WTC11 (cell line): ENCODE measurements around the gene ARHGEF19. TPM values are rescaled to one million over a fixed set of nuclear protein-coding genes. Genes with fewer than 3 reads are reported as not detected.
"Not testable (repeated sequence)": the region's sequence is repeated elsewhere in the genome, so short reads cannot be mapped to it uniquely, and the experiment has no call there.

ENCODE experiments used
- ATAC-seq: fragments of 200-7000 bp; cut with Tn5 transposase; 2 replicates; pipeline ENCODE4 v1.10.0; 2021; ENCODE audit warnings: mild to moderate bottlenecking, moderate library complexity
- CTCF ChIA-PET: fragments of 300-600 bp; sonication (Branson Sonifier 250); formaldehyde crosslinking; loops from one replicate; lab custom pipeline; 2021; ENCODE audit warnings: antibody characterized with exemption; lab: Charles Lee
- POLR2A ChIA-PET: fragments of 350-600 bp; sonication (Branson Sonifier 250); formaldehyde crosslinking; loops from one replicate; lab custom pipeline; 2021; ENCODE audit warnings: antibody characterized with exemption; lab: Charles Lee
- DNase-seq: peaks from one replicate; pipeline ENCODE4 v3.0.0; 2021; ENCODE audit warnings: low spot score
- H3K27ac Mint-ChIP-seq: 2 replicates; pipeline ENCODE4 v1.8.0; 2021; ENCODE audit warnings: mixed read lengths
- H3K27me3 Mint-ChIP-seq: 2 replicates; pipeline ENCODE4 v1.8.0; 2021; ENCODE audit warnings: low read depth, mild to moderate bottlenecking, moderate library complexity, mixed read lengths
- H3K36me3 Mint-ChIP-seq: 2 replicates; pipeline ENCODE4 v1.8.0; 2021; ENCODE audit warnings: mixed read lengths
- H3K4me1 Mint-ChIP-seq: 2 replicates; pipeline ENCODE4 v1.8.0; 2022; ENCODE audit warnings: mixed read lengths
- H3K4me3 Mint-ChIP-seq: 2 replicates; pipeline ENCODE4 v1.8.0; 2021; ENCODE audit warnings: mild to moderate bottlenecking, moderate library complexity, mixed read lengths
- H3K9me3 Mint-ChIP-seq: 2 replicates; pipeline ENCODE4 v1.8.0; 2021; ENCODE audit warnings: mixed read lengths
- ATF1 ChIP-seq: sonication (generic); formaldehyde crosslinking; IDR thresholded peaks from 2 replicates; pipeline ENCODE4 v1.8.1; 2023; ENCODE audit warnings: mild to moderate bottlenecking, moderate library complexity, missing genetic modification reagents
- ESRRA ChIP-seq: sonication (generic); formaldehyde crosslinking; IDR thresholded peaks from 2 replicates; pipeline ENCODE4 v1.8.1; 2022; ENCODE audit warnings: mild to moderate bottlenecking, missing genetic modification reagents, borderline replicate concordance
- GABPB1 ChIP-seq: sonication (generic); formaldehyde crosslinking; IDR thresholded peaks from 2 replicates; pipeline ENCODE4 v1.8.1; 2023; ENCODE audit warnings: mild to moderate bottlenecking, missing genetic modification reagents
- KAT7 ChIP-seq: sonication (generic); formaldehyde crosslinking; IDR thresholded peaks from 2 replicates; pipeline ENCODE4 v1.8.1; 2023; ENCODE audit warnings: missing genetic modification reagents, mild to moderate bottlenecking, borderline replicate concordance
- RELA ChIP-seq: sonication (generic); formaldehyde crosslinking; IDR thresholded peaks from 2 replicates; pipeline ENCODE4 v1.8.1; 2022; ENCODE audit warnings: missing genetic modification reagents, mild to moderate bottlenecking, borderline replicate concordance
- SOX15 ChIP-seq: fragments of 250-450 bp; sonication (Bioruptor Pico); IDR thresholded peaks from 2 replicates; pipeline ENCODE4 v1.9.0; 2021; ENCODE audit warnings: mild to moderate bottlenecking
- TP53 ChIP-seq: sonication (generic); formaldehyde crosslinking; IDR thresholded peaks from 2 replicates; pipeline ENCODE4 v1.8.1; 2023; ENCODE audit warnings: mild to moderate bottlenecking, missing genetic modification reagents
- ZNF138 ChIP-seq: sonication (generic); formaldehyde crosslinking; conservative IDR thresholded peaks from 2 replicates; pipeline ENCODE4 v1.8.1; 2022; ENCODE audit warnings: mild to moderate bottlenecking, moderate library complexity, missing genetic modification reagents
- total RNA-seq: library from RNA; stranded (reverse); gene quantifications from 3 replicates; pipeline ENCODE4 v1.2.3, GENCODE V29; 2021
- TF ChIP-seq, protein P1 (sequence below): sonication (generic); formaldehyde crosslinking; IDR thresholded peaks from 2 replicates; pipeline ENCODE4 v1.8.1; 2023; ENCODE audit warnings: mild to moderate bottlenecking, missing genetic modification reagents, borderline replicate concordance
- TF ChIP-seq, protein P2 (sequence below): sonication (generic); formaldehyde crosslinking; IDR thresholded peaks from 2 replicates; pipeline ENCODE4 v1.8.1; 2023; ENCODE audit warnings: mild to moderate bottlenecking, missing genetic modification reagents
- TF ChIP-seq, protein P3 (sequence below): sonication (generic); formaldehyde crosslinking; IDR thresholded peaks from 2 replicates; pipeline ENCODE4 v1.8.1; 2022; ENCODE audit warnings: mild to moderate bottlenecking, moderate library complexity, missing genetic modification reagents
- TF ChIP-seq, protein P4 (sequence below): fragments of 250-450 bp; sonication (Bioruptor Pico); IDR thresholded peaks from 2 replicates; pipeline ENCODE4 v1.8.0; 2021; ENCODE audit warnings: mild to moderate bottlenecking
- TF ChIP-seq, protein P5 (sequence below): sonication (generic); formaldehyde crosslinking; IDR thresholded peaks from 2 replicates; pipeline ENCODE4 v1.8.1; 2023; ENCODE audit warnings: mild to moderate bottlenecking, missing genetic modification reagents, moderate library complexity

Gene ARHGEF19
- total RNA-seq, 1 experiment from 2014 or later: 53.1 TPM

DNA sequence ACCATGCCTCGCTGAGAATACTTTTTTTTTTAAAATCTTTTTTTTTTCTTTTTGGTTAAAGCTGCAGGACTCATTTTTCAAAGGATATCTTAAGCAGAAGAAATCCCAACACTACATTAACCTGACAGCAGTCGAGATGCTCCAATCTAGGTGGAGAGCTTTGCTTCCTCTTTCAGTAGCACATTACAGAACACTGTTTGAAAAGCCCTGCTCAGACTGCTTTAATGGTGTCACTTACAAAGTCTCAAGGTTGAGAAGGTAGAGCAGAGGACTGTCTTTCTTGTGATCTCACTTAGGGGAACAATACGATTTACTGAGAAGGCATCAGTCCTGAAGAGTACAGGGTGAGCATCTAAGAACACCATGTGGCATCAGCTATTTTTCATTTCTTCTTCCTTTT lies 45.5 kb upstream of the ARHGEF19 start (continued):
- TF ChIP-seq ATF1 (CRISPR knock-in tag): no peak
- TF ChIP-seq SOX15: no peak
- TF ChIP-seq, protein P1, sequence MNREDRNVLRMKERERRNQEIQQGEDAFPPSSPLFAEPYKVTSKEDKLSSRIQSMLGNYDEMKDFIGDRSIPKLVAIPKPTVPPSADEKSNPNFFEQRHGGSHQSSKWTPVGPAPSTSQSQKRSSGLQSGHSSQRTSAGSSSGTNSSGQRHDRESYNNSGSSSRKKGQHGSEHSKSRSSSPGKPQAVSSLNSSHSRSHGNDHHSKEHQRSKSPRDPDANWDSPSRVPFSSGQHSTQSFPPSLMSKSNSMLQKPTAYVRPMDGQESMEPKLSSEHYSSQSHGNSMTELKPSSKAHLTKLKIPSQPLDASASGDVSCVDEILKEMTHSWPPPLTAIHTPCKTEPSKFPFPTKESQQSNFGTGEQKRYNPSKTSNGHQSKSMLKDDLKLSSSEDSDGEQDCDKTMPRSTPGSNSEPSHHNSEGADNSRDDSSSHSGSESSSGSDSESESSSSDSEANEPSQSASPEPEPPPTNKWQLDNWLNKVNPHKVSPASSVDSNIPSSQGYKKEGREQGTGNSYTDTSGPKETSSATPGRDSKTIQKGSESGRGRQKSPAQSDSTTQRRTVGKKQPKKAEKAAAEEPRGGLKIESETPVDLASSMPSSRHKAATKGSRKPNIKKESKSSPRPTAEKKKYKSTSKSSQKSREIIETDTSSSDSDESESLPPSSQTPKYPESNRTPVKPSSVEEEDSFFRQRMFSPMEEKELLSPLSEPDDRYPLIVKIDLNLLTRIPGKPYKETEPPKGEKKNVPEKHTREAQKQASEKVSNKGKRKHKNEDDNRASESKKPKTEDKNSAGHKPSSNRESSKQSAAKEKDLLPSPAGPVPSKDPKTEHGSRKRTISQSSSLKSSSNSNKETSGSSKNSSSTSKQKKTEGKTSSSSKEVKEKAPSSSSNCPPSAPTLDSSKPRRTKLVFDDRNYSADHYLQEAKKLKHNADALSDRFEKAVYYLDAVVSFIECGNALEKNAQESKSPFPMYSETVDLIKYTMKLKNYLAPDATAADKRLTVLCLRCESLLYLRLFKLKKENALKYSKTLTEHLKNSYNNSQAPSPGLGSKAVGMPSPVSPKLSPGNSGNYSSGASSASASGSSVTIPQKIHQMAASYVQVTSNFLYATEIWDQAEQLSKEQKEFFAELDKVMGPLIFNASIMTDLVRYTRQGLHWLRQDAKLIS (CRISPR knock-in tag): no peak
- no peak for TF ChIP-seq ESRRA
- TF ChIP-seq, all 79 proteins: peak for 0

DNA sequence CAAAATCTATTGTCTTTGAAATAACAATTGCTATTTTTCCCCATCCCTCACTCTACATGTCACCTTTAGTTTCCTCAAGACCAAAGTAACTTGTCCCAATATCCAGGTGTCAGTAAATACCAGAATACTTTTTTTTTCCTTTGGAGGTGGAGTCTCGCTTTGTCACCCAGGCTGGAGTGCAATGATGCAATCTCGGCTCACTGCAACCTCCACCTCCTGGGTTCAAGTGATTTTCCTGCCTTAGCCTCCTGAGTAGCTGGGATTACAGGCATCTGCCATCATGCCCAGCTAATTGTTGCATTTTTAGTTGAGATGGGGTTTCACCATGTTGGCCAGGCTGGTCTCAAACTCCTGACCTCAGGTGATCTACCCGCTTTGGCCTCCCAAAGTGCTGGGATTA lies 45.1 kb upstream of the ARHGEF19 start:
- H3K4me1 Mint-ChIP-seq, H3K27me3 Mint-ChIP-seq, DNase-seq, H3K27ac Mint-ChIP-seq, POLR2A ChIA-PET, H3K9me3 Mint-ChIP-seq, H3K4me3 Mint-ChIP-seq, ATAC-seq: not testable (repeated sequence)
- CTCF ChIA-PET: interaction anchor here (1.9 kb wide), 1 partner anchor 106 kb away, joined by 5 read pairs; no protein-coding TSS in a partner anchor
- peaks cover 11% of the 10 kb centered on the region for H3K36me3 Mint-ChIP-seq

DNA sequence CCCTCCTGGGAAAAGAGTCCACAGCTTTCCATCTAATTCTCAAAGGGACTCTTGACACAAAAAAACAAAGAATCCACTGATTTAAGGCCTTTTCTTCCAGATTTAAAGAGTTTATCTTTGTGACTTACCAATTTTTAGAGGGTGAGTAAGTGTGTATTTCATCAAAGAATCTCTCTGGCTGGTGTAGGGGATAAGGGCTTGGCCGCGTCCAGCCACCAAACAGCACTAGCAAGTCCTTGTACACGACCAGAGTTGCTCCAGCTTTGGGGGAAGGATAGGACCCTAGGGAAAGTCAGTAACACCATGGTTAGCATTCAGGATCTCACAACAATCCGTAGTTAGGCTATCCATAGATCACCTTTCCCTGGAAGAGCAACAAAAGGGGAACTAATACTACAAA lies 44.0 kb upstream of the ARHGEF19 start:
- H3K27ac Mint-ChIP-seq: no peak overlapping the region
- no peak overlapping the region for H3K4me3 Mint-ChIP-seq
- H3K27me3 Mint-ChIP-seq: no peaks in the 10 kb centered on the region
- CTCF ChIA-PET: interaction anchor here (1.4 kb wide), 1 partner anchor 12 kb away, joined by 3 read pairs; no protein-coding TSS in a partner anchor
- DNase-seq (no peak), ATAC-seq (no peak)
- H3K36me3 Mint-ChIP-seq: peaks cover 19% of the 10 kb centered on the region
- POLR2A ChIA-PET: no interaction called here
- TF ChIP-seq, protein P2, sequence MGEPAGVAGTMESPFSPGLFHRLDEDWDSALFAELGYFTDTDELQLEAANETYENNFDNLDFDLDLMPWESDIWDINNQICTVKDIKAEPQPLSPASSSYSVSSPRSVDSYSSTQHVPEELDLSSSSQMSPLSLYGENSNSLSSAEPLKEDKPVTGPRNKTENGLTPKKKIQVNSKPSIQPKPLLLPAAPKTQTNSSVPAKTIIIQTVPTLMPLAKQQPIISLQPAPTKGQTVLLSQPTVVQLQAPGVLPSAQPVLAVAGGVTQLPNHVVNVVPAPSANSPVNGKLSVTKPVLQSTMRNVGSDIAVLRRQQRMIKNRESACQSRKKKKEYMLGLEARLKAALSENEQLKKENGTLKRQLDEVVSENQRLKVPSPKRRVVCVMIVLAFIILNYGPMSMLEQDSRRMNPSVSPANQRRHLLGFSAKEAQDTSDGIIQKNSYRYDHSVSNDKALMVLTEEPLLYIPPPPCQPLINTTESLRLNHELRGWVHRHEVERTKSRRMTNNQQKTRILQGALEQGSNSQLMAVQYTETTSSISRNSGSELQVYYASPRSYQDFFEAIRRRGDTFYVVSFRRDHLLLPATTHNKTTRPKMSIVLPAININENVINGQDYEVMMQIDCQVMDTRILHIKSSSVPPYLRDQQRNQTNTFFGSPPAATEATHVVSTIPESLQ: no peak
- TF ChIP-seq, protein P3, sequence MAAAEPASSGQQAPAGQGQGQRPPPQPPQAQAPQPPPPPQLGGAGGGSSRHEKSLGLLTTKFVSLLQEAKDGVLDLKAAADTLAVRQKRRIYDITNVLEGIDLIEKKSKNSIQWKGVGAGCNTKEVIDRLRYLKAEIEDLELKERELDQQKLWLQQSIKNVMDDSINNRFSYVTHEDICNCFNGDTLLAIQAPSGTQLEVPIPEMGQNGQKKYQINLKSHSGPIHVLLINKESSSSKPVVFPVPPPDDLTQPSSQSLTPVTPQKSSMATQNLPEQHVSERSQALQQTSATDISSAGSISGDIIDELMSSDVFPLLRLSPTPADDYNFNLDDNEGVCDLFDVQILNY: no peak
- no peak for TF ChIP-seq GABPB1 (CRISPR knock-in tag)
- TF ChIP-seq ZNF138 (CRISPR knock-in tag): no peak
- TF ChIP-seq, protein P4, sequence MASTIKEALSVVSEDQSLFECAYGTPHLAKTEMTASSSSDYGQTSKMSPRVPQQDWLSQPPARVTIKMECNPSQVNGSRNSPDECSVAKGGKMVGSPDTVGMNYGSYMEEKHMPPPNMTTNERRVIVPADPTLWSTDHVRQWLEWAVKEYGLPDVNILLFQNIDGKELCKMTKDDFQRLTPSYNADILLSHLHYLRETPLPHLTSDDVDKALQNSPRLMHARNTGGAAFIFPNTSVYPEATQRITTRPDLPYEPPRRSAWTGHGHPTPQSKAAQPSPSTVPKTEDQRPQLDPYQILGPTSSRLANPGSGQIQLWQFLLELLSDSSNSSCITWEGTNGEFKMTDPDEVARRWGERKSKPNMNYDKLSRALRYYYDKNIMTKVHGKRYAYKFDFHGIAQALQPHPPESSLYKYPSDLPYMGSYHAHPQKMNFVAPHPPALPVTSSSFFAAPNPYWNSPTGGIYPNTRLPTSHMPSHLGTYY (CRISPR knock-in tag): no peak
- TF ChIP-seq KAT7 (CRISPR knock-in tag): no peak
- TF ChIP-seq RELA (CRISPR knock-in tag): no peak
- TF ChIP-seq, protein P5, sequence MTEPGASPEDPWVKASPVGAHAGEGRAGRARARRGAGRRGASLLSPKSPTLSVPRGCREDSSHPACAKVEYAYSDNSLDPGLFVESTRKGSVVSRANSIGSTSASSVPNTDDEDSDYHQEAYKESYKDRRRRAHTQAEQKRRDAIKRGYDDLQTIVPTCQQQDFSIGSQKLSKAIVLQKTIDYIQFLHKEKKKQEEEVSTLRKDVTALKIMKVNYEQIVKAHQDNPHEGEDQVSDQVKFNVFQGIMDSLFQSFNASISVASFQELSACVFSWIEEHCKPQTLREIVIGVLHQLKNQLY: no peak
- no peak for TF ChIP-seq TP53 (CRISPR knock-in tag)
- TF ChIP-seq, all 79 proteins: peak for 0
- Mint-ChIP-seq H3K4me1 (peaks cover 4% of the 10 kb centered on the region), H3K9me3 (no peaks in the 10 kb centered on the region)
